IPS-11a (cell line): ENCODE data around the gene MT1X.
A peak's percentile ranks its signal among the peaks of the same experiment; 100 is the strongest.
"Not testable (repeated sequence)": the region's sequence is repeated elsewhere in the genome, so short reads cannot be mapped to it uniquely, and the experiment has no call there.

Experiments
- H3K4me3 ChIP-seq: one replicate; pipeline ENCODE4 v1.5.1; 2013; ENCODE audit warnings: low read depth, low read length, control low read depth

The MT1X gene

GRCh38 chr16:56708525-56709442, 26.5 kb downstream of the MT1X start:
- no peak overlapping the region for H3K4me3 ChIP-seq

GRCh38 chr16:56709443-56710040, 27.3 kb downstream of the MT1X start:
- H3K4me3 ChIP-seq = no peak overlapping the region

GRCh38 chr16:56710181-56710737, 28.0 kb downstream of the MT1X start:
- H3K4me3 ChIP-seq = no peak overlapping the region

GRCh38 chr16:56711862-56712261, 29.6 kb downstream of the MT1X start:
- H3K4me3 ChIP-seq = no peak overlapping the region

GRCh38 chr16:56713794-56714193, 31.5 kb downstream of the MT1X start:
- H3K4me3 ChIP-seq = no peak overlapping the region

GRCh38 chr16:56715126-56715525, 32.9 kb downstream of the MT1X start:
- no peak overlapping the region for H3K4me3 ChIP-seq

GRCh38 chr16:56716761-56717160, 34.5 kb downstream of the MT1X start:
- H3K4me3 ChIP-seq = no peak overlapping the region

- H3K4me3 ChIP-seq = not testable (repeated sequence)
These were observed 35.3 kb downstream of the MT1X start for GRCh38 chr16:56717532-56717931.

GRCh38 chr16:56722200-56722842, 40.1 kb downstream of the MT1X start:
- H3K4me3 ChIP-seq = no peak overlapping the region

- no peak overlapping the region for H3K4me3 ChIP-seq
These were observed 41.9 kb downstream of the MT1X start for GRCh38 chr16:56724191-56724590.

GRCh38 chr16:56726283-56726682, 44.0 kb downstream of the MT1X start:
- H3K4me3 ChIP-seq = no peak overlapping the region

- H3K4me3 ChIP-seq = no peak overlapping the region
These were observed 44.7 kb downstream of the MT1X start for GRCh38 chr16:56726926-56727325.

- H3K4me3 ChIP-seq = no peak overlapping the region
These were observed 45.8 kb downstream of the MT1X start for GRCh38 chr16:56728027-56728426.

GRCh38 chr16:56728980-56729734, 46.9 kb downstream of the MT1X start:
- peak overlapping the region; percentile 40 for H3K4me3 ChIP-seq

- peak within 1 kb of the TSS; percentile 92 for H3K4me3 ChIP-seq
These were observed 47.7 kb downstream of the MT1X start, which contains the start of gene NUP93 for GRCh38 chr16:56729735-56730662. NUP93 (plus strand) TSS chr16:56730129; CDS start chr16:56748248, 18,119 bp downstream.

GRCh38 chr16:56732366-56732765, 50.1 kb downstream of the MT1X start:
- no peak overlapping the region for H3K4me3 ChIP-seq

- no peak overlapping the region for H3K4me3 ChIP-seq
These were observed 50.6 kb downstream of the MT1X start for GRCh38 chr16:56732832-56733231.
